CD4-positive, alpha-beta T cell treated with Interferon gamma for 1 hour (primary cell): ENCODE results near the gene MYH9.
"Not testable (repeated sequence)": the region's sequence is repeated elsewhere in the genome, so short reads cannot be mapped to it uniquely, and the experiment has no call there.

Experiments used
- DNase-seq: peaks from one replicate; pipeline ENCODE4 v3.0.0-alpha.2; 2020

The MYH9 gene

GRCh38 chr22:36387959-36388726, at the start of gene MYH9:
TSS of gene MYH9 (minus strand) at chr22:36387967. CDS start at chr22:36349236, 38,731 bp downstream.
- peak; percentile 99 for DNase-seq

GRCh38 chr22:36435516-36436415, 48.0 kb upstream of the MYH9 start:
- peak; percentile 82 for DNase-seq

GRCh38 chr22:36433318-36434231, 45.8 kb upstream of the MYH9 start:
- no peak for DNase-seq

- DNase-seq = no peak
Measured at GRCh38 chr22:36432592-36433317, 45.0 kb upstream of the MYH9 start.

- DNase-seq = no peak
Measured at GRCh38 chr22:36431977-36432376, 44.2 kb upstream of the MYH9 start.

GRCh38 chr22:36430863-36431262, 43.1 kb upstream of the MYH9 start:
- no peak for DNase-seq

- DNase-seq = not testable (repeated sequence)
Measured at GRCh38 chr22:36427952-36428351, 40.2 kb upstream of the MYH9 start.

- no peak for DNase-seq
Measured at GRCh38 chr22:36425977-36426523, 38.3 kb upstream of the MYH9 start.

- no peak for DNase-seq
Measured at GRCh38 chr22:36424901-36425579, 37.3 kb upstream of the MYH9 start.

- not testable (repeated sequence) for DNase-seq
Measured at GRCh38 chr22:36424466-36424865, 36.7 kb upstream of the MYH9 start.

- no peak for DNase-seq
Measured at GRCh38 chr22:36423461-36424404, 36.0 kb upstream of the MYH9 start.

GRCh38 chr22:36422287-36423014, 34.7 kb upstream of the MYH9 start:
- no peak for DNase-seq

- DNase-seq = no peak
Measured at GRCh38 chr22:36419912-36420882, 32.4 kb upstream of the MYH9 start.

GRCh38 chr22:36419177-36419911, 31.6 kb upstream of the MYH9 start:
- DNase-seq = no peak

GRCh38 chr22:36417281-36417686, 29.5 kb upstream of the MYH9 start:
- DNase-seq = no peak

GRCh38 chr22:36415415-36416168, 27.8 kb upstream of the MYH9 start:
- DNase-seq = no peak
